ENCODE measurements around the gene CD1C.

- no peak for TF ChIP-seq POLR2A (IDR thresholded peaks at IDR 0.05; ENCODE audit: low read depth, low read length)
- no peak for TF ChIP-seq TAF1 (IDR thresholded peaks at IDR 0.05; ENCODE audit: borderline replicate concordance, low read depth, low read length)
- TF ChIP-seq POLR2AphosphoS5 (IDR thresholded peaks at IDR 0.05; ENCODE audit: low read depth, low read length): no peak
Observed at GRCh38 chr1:158333405-158334155, 43.9 kb downstream of the CD1C start.

Measured in GM12892 (cell line).